ENCODE results near the gene ARHGAP26. TPM values are rescaled to one million over a fixed set of nuclear protein-coding genes. Genes with fewer than 3 reads are reported as not detected.
A peak's percentile ranks its signal among the peaks of the same experiment; 100 is the strongest.
"Not testable (repeated sequence)": the region's sequence is repeated elsewhere in the genome, so short reads cannot be mapped to it uniquely, and the experiment has no call there.

The ARHGAP26 gene
- total RNA-seq, 1 donor from 2014 or later, result 10.6 TPM

- DNase-seq, result not testable (repeated sequence)
These were observed 195.3 kb downstream of the ARHGAP26 start for GRCh38 chr5:142965258-142966120.

GRCh38 chr5:142966121-142966420 lies 195.9 kb downstream of the ARHGAP26 start:
- DNase-seq, result no peak

- DNase-seq, result no peak
These were observed 199.0 kb downstream of the ARHGAP26 start for GRCh38 chr5:142969186-142969585.

GRCh38 chr5:142969624-142970439 lies 199.7 kb downstream of the ARHGAP26 start:
- no peak for DNase-seq

GRCh38 chr5:142970440-142971030 lies 200.4 kb downstream of the ARHGAP26 start:
- no peak for DNase-seq

- DNase-seq, result no peak
These were observed 201.3 kb downstream of the ARHGAP26 start for GRCh38 chr5:142971303-142972013.

- no peak for DNase-seq
These were observed 201.9 kb downstream of the ARHGAP26 start for GRCh38 chr5:142972064-142972570.

GRCh38 chr5:142973932-142974331 lies 203.8 kb downstream of the ARHGAP26 start:
- no peak for DNase-seq

- DNase-seq, result no peak
These were observed 204.2 kb downstream of the ARHGAP26 start for GRCh38 chr5:142974409-142974808.

GRCh38 chr5:142976861-142977260 lies 206.7 kb downstream of the ARHGAP26 start:
- no peak for DNase-seq

GRCh38 chr5:142977363-142978051 lies 207.3 kb downstream of the ARHGAP26 start:
- DNase-seq, result no peak

GRCh38 chr5:142978252-142978651 lies 208.1 kb downstream of the ARHGAP26 start:
- no peak for DNase-seq

GRCh38 chr5:142978726-142979125 lies 208.5 kb downstream of the ARHGAP26 start:
- DNase-seq, result no peak

GRCh38 chr5:142979636-142980035 lies 209.5 kb downstream of the ARHGAP26 start:
- DNase-seq, result no peak

- no peak for DNase-seq
These were observed 211.3 kb downstream of the ARHGAP26 start for GRCh38 chr5:142981475-142981874.

GRCh38 chr5:142981886-142982820 lies 212.0 kb downstream of the ARHGAP26 start:
- peak; percentile 78 for DNase-seq

- no peak for DNase-seq
These were observed 212.6 kb downstream of the ARHGAP26 start for GRCh38 chr5:142982821-142983200.

GRCh38 chr5:142984011-142984410 lies 213.8 kb downstream of the ARHGAP26 start:
- no peak for DNase-seq

- DNase-seq, result no peak
These were observed 214.3 kb downstream of the ARHGAP26 start for GRCh38 chr5:142984525-142984924.

- not testable (repeated sequence) for DNase-seq
These were observed 219.1 kb downstream of the ARHGAP26 start for GRCh38 chr5:142989270-142989669.
